HuH-7 (cell line): ENCODE results near the gene SETD6.

Experiments used
- DNase-seq: peaks from one replicate; pipeline ENCODE4 v3.0.0; 2011; ENCODE audit warnings: low spot score

SETD6 gene

DNA sequence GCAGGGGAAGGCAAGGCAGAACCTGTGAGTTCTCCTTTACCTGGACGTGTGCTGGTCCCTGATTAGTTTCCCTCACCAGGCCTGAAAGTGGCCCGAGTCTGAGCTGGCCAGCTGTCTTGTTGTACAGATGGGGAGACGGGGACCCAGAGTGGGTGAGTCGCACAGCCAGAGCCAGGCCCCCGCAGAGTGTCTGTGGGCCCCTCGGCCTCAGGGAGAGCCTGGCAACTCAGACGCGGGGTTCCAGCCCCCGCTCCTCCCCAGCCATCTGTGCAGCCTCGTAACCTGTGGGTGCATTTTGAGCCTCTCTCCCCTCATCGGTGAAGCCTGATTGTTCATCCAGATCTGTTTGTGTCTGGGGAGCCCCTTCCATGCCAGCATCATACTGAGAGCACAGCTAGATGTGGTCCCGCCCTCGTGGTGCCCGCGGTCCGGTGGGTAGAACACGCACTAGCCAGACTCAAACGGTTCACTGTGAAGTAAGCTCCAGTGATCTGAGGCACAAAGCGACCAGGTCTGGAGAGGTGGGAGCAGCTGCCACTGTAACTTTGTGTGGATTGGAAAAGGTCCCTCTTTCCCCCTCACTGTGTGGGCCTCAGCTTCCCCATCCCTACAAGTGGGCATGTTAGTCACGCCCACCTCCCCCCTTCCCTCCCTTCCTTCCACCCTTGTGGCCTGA is 21.4 kb upstream of the SETD6 start:
- DNase-seq: no peak

DNA sequence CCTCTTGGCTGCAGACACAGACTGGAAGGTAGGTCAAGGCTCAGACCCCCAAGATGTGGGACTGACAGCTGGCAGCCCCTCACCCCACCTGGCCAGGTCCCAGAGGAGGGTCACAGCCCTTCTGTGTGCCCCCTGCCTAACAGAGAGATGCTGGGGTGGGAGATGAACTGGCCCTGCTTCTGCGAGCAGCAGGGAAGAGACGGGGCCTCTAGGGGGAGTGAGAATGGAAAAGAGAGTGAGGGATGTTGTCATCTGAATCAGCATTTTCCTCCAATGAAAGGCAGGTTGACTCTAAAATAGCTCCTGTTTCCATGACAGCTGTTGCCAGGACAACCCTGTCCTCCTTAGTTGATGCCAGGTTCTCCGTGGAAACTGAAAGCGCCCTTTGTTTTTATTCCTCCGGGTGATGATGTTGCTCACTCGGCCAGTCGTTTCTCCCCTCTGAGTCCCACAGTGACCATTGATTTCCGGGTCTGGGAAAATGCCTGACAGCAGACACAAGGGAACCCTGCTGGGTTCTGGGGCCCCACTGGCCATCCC is 20.3 kb upstream of the SETD6 start:
- peak; percentile 81 for DNase-seq

DNA sequence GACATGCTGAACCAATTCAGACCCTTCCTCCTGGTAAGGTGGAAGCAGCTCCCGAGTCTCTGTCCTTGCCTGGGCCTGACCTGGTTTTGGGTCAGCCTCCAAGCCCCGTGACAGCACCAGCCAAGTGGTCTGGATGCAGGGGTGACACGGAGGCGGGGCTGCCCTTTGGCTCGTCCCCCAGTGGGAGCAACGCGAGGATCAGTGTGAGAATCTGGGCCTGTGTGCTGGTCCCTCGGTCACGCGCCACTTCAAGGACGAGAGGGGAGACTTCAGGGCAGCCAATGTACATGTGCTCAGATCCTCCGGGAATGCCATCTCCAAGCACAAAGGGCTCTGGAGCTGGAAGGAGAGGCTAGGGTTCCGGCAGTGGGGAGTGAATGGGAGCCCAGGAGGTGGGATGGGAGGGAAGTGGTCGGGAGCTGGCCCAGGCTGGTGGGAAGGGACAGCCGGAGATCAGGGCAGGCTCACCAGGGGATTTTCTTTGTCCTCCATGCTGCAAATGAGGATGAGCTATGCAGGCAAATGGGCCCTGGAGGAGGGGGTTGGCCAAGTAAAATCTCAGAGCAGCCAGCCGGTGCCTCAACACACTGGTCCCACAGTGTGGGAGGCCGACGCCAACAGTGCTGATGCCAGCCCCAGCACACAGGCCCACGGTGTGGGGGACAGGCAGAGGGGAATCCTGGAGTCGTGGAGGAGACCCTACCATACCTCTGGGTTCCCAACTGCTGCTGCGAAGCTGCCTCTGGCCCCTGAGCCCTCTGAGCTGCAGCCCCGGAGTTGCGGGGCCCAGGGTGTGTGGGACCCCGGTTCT is 19.6 kb upstream of the SETD6 start:
- no peak for DNase-seq

GRCh38 chr16:58497468-58497867 is 17.8 kb upstream of the SETD6 start:
- no peak for DNase-seq

DNA sequence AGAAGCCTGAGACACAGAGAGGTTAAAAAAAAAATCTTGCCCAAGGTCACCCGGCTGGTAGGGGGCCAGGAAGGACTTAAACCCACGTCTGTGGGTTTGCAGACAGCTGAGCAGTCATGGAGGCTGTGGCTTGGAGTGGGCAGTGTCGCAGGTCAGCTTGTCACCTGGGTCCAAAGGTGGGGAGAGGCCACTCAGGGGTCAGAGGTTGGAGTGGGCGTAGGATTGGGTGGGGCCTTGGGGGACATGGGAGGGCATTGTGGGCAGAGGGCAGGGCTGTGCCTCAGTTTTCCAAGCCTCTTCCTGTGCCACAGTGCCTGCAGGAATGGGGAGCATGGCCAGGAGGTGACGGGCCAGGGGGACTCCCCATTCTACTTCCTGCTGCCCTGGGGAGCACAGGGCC is 17.4 kb upstream of the SETD6 start:
- no peak for DNase-seq

DNA sequence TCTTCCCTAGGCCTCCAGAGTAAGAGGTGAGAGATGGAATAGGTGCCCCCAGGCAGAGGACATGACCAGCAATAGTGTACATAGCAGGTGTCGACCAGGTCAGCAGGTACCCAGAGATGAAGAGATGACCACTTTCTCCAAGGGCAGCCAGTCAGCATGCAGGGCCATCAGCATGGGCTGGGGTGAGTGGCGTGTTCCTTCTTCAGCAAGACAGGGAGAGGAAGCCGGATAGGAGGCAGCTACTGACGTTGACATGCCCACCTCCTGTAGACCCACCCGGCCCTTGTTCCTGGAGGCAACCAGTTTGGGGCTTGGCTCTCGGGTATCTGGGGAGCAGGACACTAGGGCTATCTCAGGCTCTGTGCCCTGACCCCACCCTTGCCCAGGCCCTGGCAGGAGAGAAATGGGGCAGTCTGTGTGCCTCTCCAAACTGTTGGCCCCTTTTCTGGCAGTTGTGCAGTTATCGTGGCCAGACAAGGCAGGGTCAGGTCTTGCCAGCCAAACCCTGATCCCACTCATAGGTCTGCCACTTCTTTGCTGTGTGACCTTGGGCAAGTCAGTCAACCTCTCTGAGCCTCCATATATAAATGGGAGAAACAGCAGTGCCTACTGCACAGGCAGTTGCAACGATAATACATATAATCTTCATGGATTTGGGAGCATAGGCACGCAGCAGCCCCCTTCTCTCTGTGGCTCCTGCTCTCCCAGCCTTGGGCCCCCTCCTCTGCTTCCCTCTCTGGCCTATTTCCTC is 16.8 kb upstream of the SETD6 start:
- DNase-seq: no peak

GRCh38 chr16:58499092-58499511 is 16.2 kb upstream of the SETD6 start:
- DNase-seq: no peak

DNA sequence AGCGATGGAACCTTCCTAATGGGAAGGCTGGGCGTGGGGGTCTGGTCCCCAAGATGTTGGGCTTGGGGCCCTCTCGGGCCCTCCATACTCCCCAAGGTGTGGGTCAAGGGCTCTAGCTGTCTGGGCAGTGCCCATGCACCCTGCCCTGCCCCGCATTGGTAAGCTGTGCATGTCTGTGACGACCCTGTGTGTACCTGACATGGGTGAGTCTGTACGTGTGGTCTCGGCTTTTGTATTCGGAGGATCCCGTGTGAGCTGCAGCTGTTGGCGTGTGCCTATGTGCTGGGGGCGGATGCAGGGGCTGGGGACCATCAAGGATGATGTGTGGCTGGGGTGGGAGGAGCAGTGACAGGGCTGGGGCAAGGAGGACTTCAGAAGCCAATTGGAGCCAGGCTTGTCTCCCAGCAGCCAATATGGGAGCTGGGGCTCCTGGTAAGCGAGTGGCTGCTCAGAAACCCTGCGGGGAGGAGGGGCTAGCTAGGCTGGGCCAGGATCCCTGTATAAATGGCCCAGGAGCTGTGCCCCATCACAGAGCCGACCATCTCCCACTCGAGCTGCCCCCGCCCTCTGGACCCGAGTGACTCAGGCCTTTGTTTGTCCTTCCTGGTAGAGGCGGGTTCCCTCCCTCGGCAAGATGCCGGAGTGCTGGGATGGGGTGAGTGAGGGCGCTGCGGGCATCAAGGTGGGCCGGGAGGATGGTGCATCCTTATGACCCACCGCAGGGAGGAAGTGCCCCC is 15.5 kb upstream of the SETD6 start, which contains the start of gene NDRG4:
Gene NDRG4 (plus strand): TSS at position 529 of the 737 bp plus-strand sequence. CDS start 106 bp downstream, at position 635.
- peak; percentile 62 for DNase-seq

DNA sequence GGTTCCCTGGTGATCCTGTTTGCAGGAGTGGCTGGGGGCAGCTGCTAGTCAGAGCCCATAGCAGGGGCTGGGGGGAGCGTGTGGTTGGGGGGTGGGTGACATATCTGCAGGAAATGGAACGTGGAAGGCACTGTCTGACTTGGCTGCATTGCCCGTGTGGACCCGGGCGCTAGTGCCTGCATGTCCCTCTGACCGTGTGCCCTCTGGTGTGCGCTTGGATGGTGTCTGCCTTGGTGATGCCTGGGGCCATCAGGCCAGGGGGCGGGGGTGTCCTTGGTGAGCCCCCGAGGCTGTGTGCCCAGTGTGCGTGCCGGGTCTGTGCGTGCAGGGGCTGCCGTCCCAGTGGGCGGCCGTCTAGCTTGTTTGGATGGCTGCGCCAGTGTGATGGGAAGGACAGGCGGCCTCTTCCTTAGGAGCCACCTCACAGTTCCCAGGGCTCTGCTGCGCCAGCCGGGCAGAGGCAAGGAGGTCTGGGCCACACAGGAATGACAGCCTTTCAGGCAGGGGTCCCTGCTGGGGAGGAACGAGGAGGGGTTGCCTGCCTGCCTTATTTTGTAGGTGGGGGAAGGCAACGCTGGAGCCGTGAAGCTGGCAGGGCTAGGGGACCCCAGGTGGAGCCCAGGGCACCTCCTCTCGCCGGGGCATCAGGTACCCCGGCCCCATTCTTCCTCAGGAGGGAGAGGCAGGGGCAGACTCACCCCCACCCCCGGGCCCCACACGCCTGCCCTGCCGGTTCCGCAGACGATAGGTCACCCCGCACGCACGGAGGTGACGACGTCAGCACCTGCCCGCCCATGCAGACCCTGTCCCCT is 14.7 kb upstream of the SETD6 start:
- DNase-seq: no peak

DNA sequence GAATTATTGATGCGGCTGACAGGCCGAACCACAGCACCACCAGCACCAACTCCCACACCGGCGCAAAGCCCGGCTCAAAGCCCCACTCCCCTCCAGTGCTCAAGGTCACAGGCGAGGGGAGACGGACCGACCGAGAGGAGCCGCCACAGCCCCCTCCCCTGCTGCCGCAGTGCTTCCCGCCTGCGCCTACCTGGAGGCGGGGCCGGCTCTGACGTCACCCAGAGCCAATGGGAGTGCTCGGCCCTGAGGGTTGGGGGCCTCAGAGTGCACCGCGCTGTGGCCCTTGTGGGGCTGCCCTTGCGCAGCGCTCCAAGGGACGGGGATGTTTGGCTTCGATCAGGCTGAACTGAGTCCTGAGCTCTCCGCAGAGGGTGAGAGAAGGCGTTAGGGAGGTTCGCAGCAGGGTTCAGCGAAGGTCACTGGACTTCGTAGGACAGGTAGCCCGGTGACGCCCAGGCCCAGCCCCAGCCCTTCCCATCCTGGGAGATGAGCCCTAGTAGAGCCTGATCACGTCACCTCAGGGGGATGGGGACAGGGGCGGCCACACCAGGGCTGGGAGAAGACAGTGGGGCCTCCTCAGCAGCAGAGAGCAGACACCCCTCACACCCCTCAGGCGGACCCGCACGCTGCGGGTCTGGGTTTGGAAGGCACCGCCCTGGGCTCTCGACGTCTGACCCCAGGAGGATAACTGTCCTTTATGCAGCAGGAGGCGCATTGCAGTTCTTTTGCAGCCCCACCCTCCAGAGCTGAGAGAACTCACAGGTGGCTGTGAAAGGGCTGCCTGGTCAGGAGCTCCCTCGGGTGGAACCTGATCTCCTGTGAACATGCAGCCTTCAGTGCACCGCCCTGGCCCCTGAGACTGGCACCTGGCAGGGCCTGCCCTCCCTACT is 13.8 kb upstream of the SETD6 start:
- peak; percentile 57 for DNase-seq

DNA sequence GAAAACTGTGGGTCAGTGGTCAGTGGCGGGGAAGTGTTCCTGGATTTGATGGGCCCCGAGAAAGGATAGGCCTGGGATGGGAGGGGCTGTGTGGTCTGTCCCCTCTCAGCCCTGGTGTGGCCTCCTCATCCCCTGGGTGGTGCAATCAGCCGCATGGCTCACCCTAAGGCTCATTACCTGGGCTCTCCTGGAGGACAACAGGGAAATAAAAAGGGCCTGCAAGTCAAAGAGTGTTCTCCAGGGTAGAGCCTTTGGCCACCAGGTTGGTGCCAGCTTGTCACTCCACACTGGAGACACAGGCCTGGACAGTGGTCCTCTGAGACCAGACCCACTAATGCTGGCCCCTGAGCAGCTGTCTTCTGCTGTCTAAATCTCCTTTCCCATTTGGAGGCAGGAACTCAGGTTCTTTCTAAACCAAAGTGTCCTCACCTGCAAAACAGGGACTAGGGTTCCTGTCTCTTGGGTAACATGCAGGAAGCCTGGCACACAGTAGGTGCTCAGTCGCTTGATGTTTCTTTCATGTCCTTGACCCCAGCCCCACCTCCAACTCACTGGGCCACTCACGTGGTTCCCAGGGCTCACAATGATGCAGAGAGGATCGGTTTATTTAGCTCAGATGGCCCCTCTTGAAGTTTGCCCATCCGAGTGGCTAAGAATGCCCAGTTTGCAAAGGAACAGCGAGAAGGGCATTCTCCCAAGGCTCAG is 12.9 kb upstream of the SETD6 start:
- DNase-seq: no peak

GRCh38 chr16:58503166-58503862 is 12.0 kb upstream of the SETD6 start:
- DNase-seq: no peak

GRCh38 chr16:58503863-58504688 is 11.2 kb upstream of the SETD6 start:
- no peak for DNase-seq

GRCh38 chr16:58506241-58507194 is 8.8 kb upstream of the SETD6 start:
- DNase-seq: no peak

GRCh38 chr16:58507195-58507962 is 7.9 kb upstream of the SETD6 start:
- no peak for DNase-seq
